Astrocyte (in vitro differentiated cells and primary cell): ENCODE results near the gene ZMYM5.

Experiments used
- CTCF ChIP-seq: IDR thresholded peaks from 2 replicates; pipeline ENCODE4 v1.5.1; 2011; ENCODE audit warnings: low read depth, mild to moderate bottlenecking, inconsistent platforms, low read length, moderate library complexity; ENCODE audit not compliant: insufficient read depth
- EZH2 ChIP-seq: IDR thresholded peaks from 2 replicates; pipeline ENCODE4 v1.6.1; 2012; ENCODE audit warnings: mild to moderate bottlenecking, low read length, inconsistent platforms; ENCODE audit not compliant: insufficient read depth

GRCh38 chr13:19834704-19835103, 28.7 kb downstream of the ZMYM5 start:
- TF ChIP-seq CTCF (no peak), EZH2 (no peak)
